Activated CD4-positive, alpha-beta T cell treated with anti-CD3 and anti-CD28 coated beads, Interleukin-2, amount 10 ng/mL, durations not matched to agents 7 days and 5 days (primary cell): ENCODE measurements around the gene OSBP2. TPM values are rescaled to one million over a fixed set of nuclear protein-coding genes. Genes with fewer than 3 reads are reported as not detected.
"Not testable (repeated sequence)": the region's sequence is repeated elsewhere in the genome, so short reads cannot be mapped to it uniquely, and the experiment has no call there.

Experiments
- CTCF ChIA-PET: fragments of 350-600 bp; sonication (Branson Sonifier 250); formaldehyde crosslinking; loops from one replicate; lab custom pipeline; 2021; ENCODE audit warnings: antibody characterized with exemption; lab: Charles Lee
- POLR2A ChIA-PET: fragments of 350-600 bp; sonication (Branson Sonifier 250); formaldehyde crosslinking; loops from one replicate; lab custom pipeline; 2021; ENCODE audit warnings: antibody characterized with exemption; lab: Charles Lee
- DNase-seq: peaks from one replicate; pipeline ENCODE4 v3.0.0-alpha.2; 2020
- H3K27ac Mint-ChIP-seq: one replicate; pipeline ENCODE4 v1.8.0; 2021; ENCODE audit warnings: mild to moderate bottlenecking, moderate library complexity, mixed read lengths
- H3K27me3 Mint-ChIP-seq: one replicate; pipeline ENCODE4 v1.8.0; 2021; ENCODE audit warnings: mixed read lengths
- H3K36me3 Mint-ChIP-seq: one replicate; pipeline ENCODE4 v1.8.0; 2021; ENCODE audit warnings: low read depth, mixed read lengths
- H3K4me1 Mint-ChIP-seq: one replicate; pipeline ENCODE4 v1.8.0; 2021; ENCODE audit warnings: mixed read lengths
- H3K4me3 Mint-ChIP-seq: one replicate; pipeline ENCODE4 v1.8.0; 2021; ENCODE audit warnings: mild to moderate bottlenecking, moderate library complexity, mixed read lengths
- H3K9me3 Mint-ChIP-seq: one replicate; pipeline ENCODE4 v1.8.0; 2021; ENCODE audit warnings: mixed read lengths
- total RNA-seq, 2 experiments: library from RNA; stranded (reverse); gene quantifications; one replicate each; pipeline ENCODE4 v1.2.3, GENCODE V29; 2021

Gene OSBP2
- total RNA-seq, 2 experiments from 2014 or later = 1.1 TPM

- H3K36me3 Mint-ChIP-seq = no peaks in the 10 kb centered on the region
- POLR2A ChIA-PET = interaction anchor here (0.6 kb wide), 1 partner anchor 12 kb away, joined by 6 read pairs; no protein-coding TSS in a partner anchor
- CTCF ChIA-PET = interaction anchor here (0.8 to 1.7 kb wide), 5 partner anchors 10 to 71 kb away, joined by 3 to 5 read pairs (median 3); no protein-coding TSS in a partner anchor
- peaks cover 3% of the 10 kb centered on the region for H3K9me3 Mint-ChIP-seq
- DNase-seq = no peak
- no peak overlapping the region for H3K4me3 Mint-ChIP-seq
- peaks cover 33% of the 10 kb centered on the region for H3K4me1 Mint-ChIP-seq
- peak overlapping the region; percentile 10 for H3K27ac Mint-ChIP-seq
- no peaks in the 10 kb centered on the region for H3K27me3 Mint-ChIP-seq
Observed at GRCh38 chr22:30705710-30706651, 11.3 kb downstream of the OSBP2 start.

GRCh38 chr22:30709980-30710379 is 15.3 kb downstream of the OSBP2 start:
- CTCF ChIA-PET = interaction anchor here (0.6 to 1.2 kb wide), 2 partner anchors 26 to 45 kb away, joined by 3 to 5 read pairs; no protein-coding TSS in a partner anchor
- Mint-ChIP-seq H3K4me1 (peaks cover 28% of the 10 kb centered on the region), H3K27ac (peak overlapping the region; percentile 34)
- POLR2A ChIA-PET, H3K27me3 Mint-ChIP-seq, DNase-seq, H3K9me3 Mint-ChIP-seq, H3K4me3 Mint-ChIP-seq, H3K36me3 Mint-ChIP-seq: not testable (repeated sequence)

DNA sequence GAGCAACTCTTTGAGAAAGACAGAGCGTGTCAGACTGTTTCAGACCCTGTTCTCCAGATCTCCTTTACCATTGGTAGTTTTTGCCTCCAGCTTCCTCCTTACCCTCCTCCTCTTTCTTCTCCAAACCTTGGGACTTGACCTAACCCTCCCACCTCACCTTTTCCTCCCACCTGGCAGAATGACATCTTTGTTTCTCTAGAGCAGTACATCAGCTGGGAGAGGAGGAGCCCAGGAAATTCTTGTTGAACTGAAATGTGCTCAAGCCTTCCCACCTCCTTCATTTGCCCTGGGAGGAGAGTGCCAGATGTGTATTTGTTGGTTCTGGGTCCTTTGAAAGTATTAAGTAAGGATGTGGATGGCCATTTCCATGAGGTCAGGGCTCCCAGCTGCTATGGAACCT is 17.4 kb downstream of the OSBP2 start:
- peak overlapping the region; percentile 9 for H3K27ac Mint-ChIP-seq
- ChIA-PET CTCF (interaction anchor here (1.4 to 1.5 kb wide), 2 partner anchors 8 to 78 kb away, joined by 3 read pairs; no protein-coding TSS in a partner anchor), POLR2A (no interaction called here)
- DNase-seq = no peak
- no peak overlapping the region for H3K4me3 Mint-ChIP-seq
- H3K27me3 Mint-ChIP-seq = no peaks in the 10 kb centered on the region
- H3K4me1 Mint-ChIP-seq = peaks cover 10% of the 10 kb centered on the region
- no peaks in the 10 kb centered on the region for H3K36me3 Mint-ChIP-seq
- H3K9me3 Mint-ChIP-seq = peaks cover 3% of the 10 kb centered on the region

- Mint-ChIP-seq H3K9me3 (peaks cover 2% of the 10 kb centered on the region), H3K4me3 (no peak overlapping the region), H3K4me1 (peaks cover 10% of the 10 kb centered on the region), H3K27ac (peak overlapping the region; percentile 60), H3K36me3 (no peaks in the 10 kb centered on the region), H3K27me3 (no peaks in the 10 kb centered on the region)
- ChIA-PET POLR2A (no interaction called here), CTCF (no interaction called here)
- no peak for DNase-seq
Observed at GRCh38 chr22:30714062-30714461, 19.4 kb downstream of the OSBP2 start.

DNA sequence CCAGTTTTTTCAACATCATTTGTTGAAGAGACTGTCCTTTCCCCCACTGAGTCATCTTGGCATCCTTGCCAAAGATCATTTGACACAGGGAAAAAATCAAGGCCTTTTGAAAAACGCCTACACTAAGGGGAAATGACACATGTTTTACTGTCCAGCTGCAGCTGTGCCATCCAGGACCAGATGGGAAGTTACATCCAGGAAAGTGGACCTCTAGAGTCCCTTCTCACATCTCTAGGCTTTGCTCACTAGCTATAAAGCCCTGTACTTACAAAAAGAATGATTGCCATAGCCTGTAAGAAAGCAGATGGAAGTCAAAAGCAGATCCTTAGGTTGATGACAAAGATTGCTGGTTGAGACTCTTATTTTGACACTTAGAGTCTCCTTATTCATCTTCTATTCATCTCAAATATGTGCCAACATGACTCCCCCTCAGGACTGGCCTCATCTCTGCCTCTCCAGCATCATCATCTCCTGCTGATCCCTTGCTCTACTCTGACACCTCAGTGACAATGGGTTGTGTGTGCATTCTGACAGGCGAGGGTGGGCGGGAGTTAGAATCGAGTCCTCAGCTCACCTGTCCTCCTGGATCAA is 22.8 kb downstream of the OSBP2 start:
- Mint-ChIP-seq H3K4me3 (no peak overlapping the region), H3K36me3 (no peaks in the 10 kb centered on the region)

GRCh38 chr22:30717952-30718351 is 23.3 kb downstream of the OSBP2 start:
- ChIA-PET CTCF (interaction anchor here (0.6 kb wide), 2 partner anchors 65 to 773 kb away, joined by 3 to 4 read pairs; no protein-coding TSS in a partner anchor), POLR2A (no interaction called here)
- H3K27me3 Mint-ChIP-seq = no peaks in the 10 kb centered on the region

More for the DNA sequence above, 22.8 kb downstream of the OSBP2 start:
- Mint-ChIP-seq H3K27ac (no peak overlapping the region), H3K4me1 (no peaks in the 10 kb centered on the region), H3K9me3 (no peaks in the 10 kb centered on the region), H3K27me3 (no peaks in the 10 kb centered on the region)
- ChIA-PET POLR2A (no interaction called here), CTCF (interaction anchor here (0.6 kb wide), 1 partner anchor 65 kb away, joined by 3 read pairs; no protein-coding TSS in a partner anchor)
- DNase-seq = no peak

DNA sequence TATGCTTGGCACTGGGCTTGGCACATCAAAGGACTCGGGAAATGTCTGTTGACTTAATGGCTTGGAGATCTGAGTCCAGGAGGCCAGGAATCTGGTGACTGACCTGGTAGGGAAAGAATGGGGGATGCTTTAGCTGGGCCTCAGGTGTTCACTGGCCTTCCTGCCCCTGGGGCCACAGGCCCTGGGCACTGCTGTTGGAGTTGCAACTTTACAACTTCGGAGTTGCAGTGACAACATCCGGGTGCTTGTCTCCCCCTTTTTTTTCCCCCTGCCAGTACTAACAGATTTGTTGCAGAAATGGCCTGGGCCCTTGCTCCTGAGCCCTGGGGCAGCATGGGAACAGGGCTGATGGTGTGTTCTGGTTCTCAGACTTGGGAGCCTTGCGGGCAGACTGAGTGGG is 23.8 kb downstream of the OSBP2 start:
- H3K27ac Mint-ChIP-seq = no peak overlapping the region
- H3K36me3 Mint-ChIP-seq = no peaks in the 10 kb centered on the region
- ChIA-PET CTCF (interaction anchor here (0.6 kb wide), 1 partner anchor 773 kb away, joined by 4 read pairs; no protein-coding TSS in a partner anchor), POLR2A (no interaction called here)
- H3K9me3 Mint-ChIP-seq = no peaks in the 10 kb centered on the region
- H3K4me1 Mint-ChIP-seq = no peaks in the 10 kb centered on the region
- H3K27me3 Mint-ChIP-seq = no peaks in the 10 kb centered on the region
- no peak for DNase-seq
- no peak overlapping the region for H3K4me3 Mint-ChIP-seq

More at GRCh38 chr22:30717952-30718351, 23.3 kb downstream of the OSBP2 start:
- no peak overlapping the region for H3K27ac Mint-ChIP-seq
- H3K9me3 Mint-ChIP-seq = no peaks in the 10 kb centered on the region
- no peak for DNase-seq
- no peaks in the 10 kb centered on the region for H3K4me1 Mint-ChIP-seq
- no peaks in the 10 kb centered on the region for H3K36me3 Mint-ChIP-seq
- no peak overlapping the region for H3K4me3 Mint-ChIP-seq

- ChIA-PET POLR2A (no interaction called here), CTCF (no interaction called here)
- H3K36me3 Mint-ChIP-seq = no peaks in the 10 kb centered on the region
- no peaks in the 10 kb centered on the region for H3K4me1 Mint-ChIP-seq
- H3K27me3 Mint-ChIP-seq = no peaks in the 10 kb centered on the region
- DNase-seq = no peak
- H3K27ac Mint-ChIP-seq = no peak overlapping the region
- H3K4me3 Mint-ChIP-seq = no peak overlapping the region
- no peaks in the 10 kb centered on the region for H3K9me3 Mint-ChIP-seq
Observed at GRCh38 chr22:30718938-30719337, 24.3 kb downstream of the OSBP2 start.

- Mint-ChIP-seq H3K9me3 (no peaks in the 10 kb centered on the region), H3K4me3 (no peak overlapping the region), H3K36me3 (no peaks in the 10 kb centered on the region), H3K27me3 (no peaks in the 10 kb centered on the region), H3K4me1 (no peaks in the 10 kb centered on the region), H3K27ac (no peak overlapping the region)
- DNase-seq = no peak
- POLR2A ChIA-PET = no interaction called here
- CTCF ChIA-PET = interaction anchor here (0.9 kb wide), 1 partner anchor 9 kb away, joined by 3 read pairs; no protein-coding TSS in a partner anchor
Observed at GRCh38 chr22:30720263-30720837, 25.7 kb downstream of the OSBP2 start.

DNA sequence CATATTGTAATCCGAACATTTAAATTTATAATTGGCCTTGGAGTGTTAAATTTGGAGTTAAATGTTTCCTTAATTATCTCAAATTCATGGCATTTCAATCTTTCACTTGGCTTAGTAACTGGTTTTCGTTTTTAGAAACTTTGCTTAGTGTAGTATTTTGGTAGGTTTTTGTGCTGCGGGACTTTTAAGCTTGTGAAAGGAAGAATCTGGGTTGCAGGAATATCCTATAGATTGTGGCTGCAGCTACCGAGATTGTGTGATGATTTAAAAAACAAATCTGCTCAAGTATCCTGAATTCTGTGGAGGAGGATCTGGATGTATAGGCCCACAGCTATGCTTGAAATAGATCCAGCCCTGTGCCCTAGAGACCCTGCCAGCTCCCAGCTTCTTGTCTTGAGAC is 27.1 kb downstream of the OSBP2 start:
- H3K9me3 Mint-ChIP-seq = no peaks in the 10 kb centered on the region
- DNase-seq = no peak
- H3K27me3 Mint-ChIP-seq = no peaks in the 10 kb centered on the region
- H3K4me3 Mint-ChIP-seq = no peak overlapping the region
- no peak overlapping the region for H3K27ac Mint-ChIP-seq
- H3K4me1 Mint-ChIP-seq = no peaks in the 10 kb centered on the region
- ChIA-PET CTCF (interaction anchor here (0.7 to 1.6 kb wide), 2 partner anchors 20 to 87 kb away, joined by 3 read pairs; partner anchors contain the start of gene SLC35E4), POLR2A (no interaction called here)
- no peaks in the 10 kb centered on the region for H3K36me3 Mint-ChIP-seq

DNA sequence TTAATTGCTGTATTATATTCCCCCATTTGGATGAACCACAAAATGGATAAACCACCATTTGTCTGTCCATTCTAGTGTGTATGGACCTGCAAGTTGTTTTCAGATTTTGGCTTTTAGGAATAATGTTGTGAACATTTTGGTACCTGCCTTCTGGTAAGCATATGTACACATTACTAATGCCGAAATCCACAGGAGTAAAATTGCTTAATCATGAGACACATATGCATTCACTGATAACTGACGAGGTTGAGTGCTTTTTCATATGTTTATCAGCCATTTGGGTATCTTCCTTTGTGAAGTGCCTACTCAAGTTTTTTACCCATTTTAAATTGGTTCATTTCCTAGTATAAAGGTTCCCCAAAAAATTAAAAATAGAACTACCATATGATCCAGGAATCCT is 34.2 kb downstream of the OSBP2 start:
- Mint-ChIP-seq H3K4me1 (no peaks in the 10 kb centered on the region), H3K27me3 (no peaks in the 10 kb centered on the region), H3K9me3 (no peaks in the 10 kb centered on the region), H3K4me3 (no peak overlapping the region), H3K36me3 (no peaks in the 10 kb centered on the region), H3K27ac (no peak overlapping the region)
- CTCF ChIA-PET = interaction anchor here (0.6 kb wide), 1 partner anchor 570 kb away, joined by 3 read pairs; no protein-coding TSS in a partner anchor
- DNase-seq = no peak
- POLR2A ChIA-PET = no interaction called here

DNA sequence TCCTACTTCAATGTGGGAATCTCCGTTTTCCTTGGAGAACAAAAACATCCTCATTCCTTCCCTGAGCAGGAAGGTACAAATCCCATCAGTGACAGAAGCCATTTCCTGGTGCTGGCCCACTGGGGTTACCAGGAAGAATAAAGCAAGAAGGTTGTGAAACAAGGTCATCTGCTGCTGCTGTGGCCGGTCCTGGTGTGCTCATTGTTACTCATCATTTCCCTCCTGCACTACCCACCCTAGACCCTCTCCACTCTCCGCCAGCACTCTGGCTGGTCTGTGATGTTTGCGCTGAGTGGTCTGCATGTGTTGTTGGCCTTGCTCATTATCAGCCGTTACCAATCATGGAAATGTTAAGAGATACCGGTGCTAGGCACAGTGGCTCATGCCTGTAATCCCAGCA is 37.0 kb downstream of the OSBP2 start:
- POLR2A ChIA-PET = no interaction called here
- CTCF ChIA-PET = interaction anchor here (1.1 kb wide), 1 partner anchor 23 kb away, joined by 3 read pairs; no protein-coding TSS in a partner anchor
- Mint-ChIP-seq H3K27me3 (no peaks in the 10 kb centered on the region), H3K4me3 (no peak overlapping the region), H3K4me1 (no peaks in the 10 kb centered on the region), H3K27ac (no peak overlapping the region), H3K9me3 (no peaks in the 10 kb centered on the region), H3K36me3 (no peaks in the 10 kb centered on the region)
- no peak for DNase-seq
